DOHH2 (cell line): ENCODE measurements around the gene SUCO.

Experiments
- H3F3A ChIP-seq: fragments of 200-600 bp; sonication (generic), shearing (Covaris generic); 2 replicates; pipeline ENCODE4 v1.6.0; 2016; ENCODE audit warnings: antibody characterized with exemption, mild to moderate bottlenecking; ENCODE audit not compliant: control insufficient read depth, insufficient read depth
- H3K27ac ChIP-seq: fragments of 200-600 bp; sonication (generic); 2 replicates; pipeline ENCODE4 v1.5.1; 2014; ENCODE audit warnings: low read depth, mild to moderate bottlenecking, low read length, moderate library complexity
- H3K27me3 ChIP-seq: fragments of 200-600 bp; sonication (generic); 2 replicates; pipeline ENCODE4 v1.6.1; 2014; ENCODE audit warnings: mild to moderate bottlenecking, low read length, mixed read lengths; ENCODE audit not compliant: control insufficient read depth
- H3K36me3 ChIP-seq: fragments of 200-600 bp; sonication (generic); 2 replicates; pipeline ENCODE4 v1.6.1; 2014; ENCODE audit warnings: mild to moderate bottlenecking, low read length, moderate library complexity, mixed read lengths; ENCODE audit not compliant: control insufficient read depth
- H3K4me1 ChIP-seq: fragments of 200-600 bp; sonication (generic); 2 replicates; pipeline ENCODE4 v1.6.1; 2014; ENCODE audit warnings: mild to moderate bottlenecking, low read length, mixed read lengths; ENCODE audit not compliant: control insufficient read depth
- H3K4me2 ChIP-seq: fragments of 200-600 bp; sonication (generic); 2 replicates; pipeline ENCODE4 v1.6.0; 2014; ENCODE audit warnings: mild to moderate bottlenecking, low read length, moderate library complexity
- H3K4me3 ChIP-seq: fragments of 200-600 bp; sonication (generic); 2 replicates; pipeline ENCODE4 v1.5.1; 2014; ENCODE audit warnings: mild to moderate bottlenecking, low read length, mixed read lengths
- H3K79me2 ChIP-seq: fragments of 200-600 bp; sonication (generic); 2 replicates; pipeline ENCODE4 v1.6.1; 2014; ENCODE audit warnings: mild to moderate bottlenecking, low read length, mixed read lengths; ENCODE audit not compliant: control insufficient read depth
- H3K9me2 ChIP-seq: fragments of 200-600 bp; sonication (generic); replicated peaks from 2 replicates; pipeline ENCODE4 v1.6.1; 2014; ENCODE audit warnings: mild to moderate bottlenecking, low read length, mixed read lengths; ENCODE audit not compliant: control insufficient read depth
- H3K9me3 ChIP-seq: fragments of 200-600 bp; sonication (generic); 2 replicates; pipeline ENCODE4 v1.6.1; 2014; ENCODE audit warnings: antibody characterized with exemption, low read length, mixed read lengths; ENCODE audit not compliant: control insufficient read depth, insufficient read depth
- H4K20me1 ChIP-seq: fragments of 200-600 bp; sonication (generic); 2 replicates; pipeline ENCODE4 v1.6.0; 2014; ENCODE audit warnings: low read depth, mild to moderate bottlenecking, antibody characterized with exemption, low read length, moderate library complexity; ENCODE audit not compliant: control insufficient read depth, insufficient read depth
- CTCF ChIP-seq: fragments of 200-600 bp; sonication (generic); IDR thresholded peaks from one replicate; pipeline ENCODE4 v1.5.1; 2014; ENCODE audit warnings: antibody characterized with exemption, mild to moderate bottlenecking, low read depth, low read length; ENCODE audit not compliant: poor library complexity, severe bottlenecking
- EZH2phosphoT487 ChIP-seq: fragments of 200-600 bp; sonication (generic); IDR thresholded peaks from 2 replicates; pipeline ENCODE4 v1.6.1; 2017; ENCODE audit warnings: borderline replicate concordance, mild to moderate bottlenecking, antibody characterized with exemption, low read length, moderate library complexity, mixed read lengths

The SUCO gene

GRCh38 chr1:172641492-172641891 is 108.5 kb downstream of the SUCO start:
- H3K27me3 ChIP-seq, result no peaks in the 10 kb centered on the region

GRCh38 chr1:172642970-172643369 is 110.0 kb downstream of the SUCO start:
- Histone ChIP-seq H3K36me3 (no peaks in the 10 kb centered on the region), H3K9me3 (no peaks in the 10 kb centered on the region), H3K4me1 (peaks cover 14% of the 10 kb centered on the region), H3K79me2 (no peaks in the 10 kb centered on the region), H3K27ac (no peak overlapping the region), H3K27me3 (no peaks in the 10 kb centered on the region), H3K9me2 (no peaks in the 10 kb centered on the region), H3K4me2 (peak overlapping the region; percentile 52), H3F3A (no peaks in the 10 kb centered on the region), H4K20me1 (no peaks in the 10 kb centered on the region), H3K4me3 (no peak overlapping the region)
- no peak for TF ChIP-seq CTCF
- no peak for TF ChIP-seq EZH2phosphoT487

More at GRCh38 chr1:172641492-172641891, 108.5 kb downstream of the SUCO start:
- TF ChIP-seq EZH2phosphoT487 (no peak), CTCF (no peak)
- Histone ChIP-seq H4K20me1 (no peaks in the 10 kb centered on the region), H3K36me3 (no peaks in the 10 kb centered on the region), H3K79me2 (no peaks in the 10 kb centered on the region), H3K4me1 (peaks cover 14% of the 10 kb centered on the region), H3K4me2 (no peak overlapping the region), H3K9me2 (no peaks in the 10 kb centered on the region), H3K4me3 (no peak overlapping the region), H3K9me3 (no peaks in the 10 kb centered on the region), H3F3A (no peaks in the 10 kb centered on the region), H3K27ac (no peak overlapping the region)

GRCh38 chr1:172646653-172647052 is 113.7 kb downstream of the SUCO start:
- H4K20me1 ChIP-seq, result no peaks in the 10 kb centered on the region
- no peak overlapping the region for H3K4me2 ChIP-seq
- no peaks in the 10 kb centered on the region for H3K9me2 ChIP-seq
- H3K27me3 ChIP-seq, result peaks cover 3% of the 10 kb centered on the region; the same call in 1 of the 2 replicates
- no peaks in the 10 kb centered on the region for H3K79me2 ChIP-seq
- H3K36me3 ChIP-seq, result no peaks in the 10 kb centered on the region
- TF ChIP-seq EZH2phosphoT487 (no peak), CTCF (no peak)
- no peak overlapping the region for H3K27ac ChIP-seq
- H3K9me3 ChIP-seq, result no peaks in the 10 kb centered on the region
- peaks cover 14% of the 10 kb centered on the region for H3K4me1 ChIP-seq
- no peaks in the 10 kb centered on the region for H3F3A ChIP-seq
- no peak overlapping the region for H3K4me3 ChIP-seq
